NCI-H446 (cell line): ENCODE results near the gene C22orf39.

Source experiments
- DNase-seq, 2 experiments: peaks; one replicate each; lab custom pipeline; 2025; lab: John Stamatoyannopoulos, UW

Gene C22orf39, protein sequence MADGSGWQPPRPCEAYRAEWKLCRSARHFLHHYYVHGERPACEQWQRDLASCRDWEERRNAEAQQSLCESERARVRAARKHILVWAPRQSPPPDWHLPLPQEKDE

DNA sequence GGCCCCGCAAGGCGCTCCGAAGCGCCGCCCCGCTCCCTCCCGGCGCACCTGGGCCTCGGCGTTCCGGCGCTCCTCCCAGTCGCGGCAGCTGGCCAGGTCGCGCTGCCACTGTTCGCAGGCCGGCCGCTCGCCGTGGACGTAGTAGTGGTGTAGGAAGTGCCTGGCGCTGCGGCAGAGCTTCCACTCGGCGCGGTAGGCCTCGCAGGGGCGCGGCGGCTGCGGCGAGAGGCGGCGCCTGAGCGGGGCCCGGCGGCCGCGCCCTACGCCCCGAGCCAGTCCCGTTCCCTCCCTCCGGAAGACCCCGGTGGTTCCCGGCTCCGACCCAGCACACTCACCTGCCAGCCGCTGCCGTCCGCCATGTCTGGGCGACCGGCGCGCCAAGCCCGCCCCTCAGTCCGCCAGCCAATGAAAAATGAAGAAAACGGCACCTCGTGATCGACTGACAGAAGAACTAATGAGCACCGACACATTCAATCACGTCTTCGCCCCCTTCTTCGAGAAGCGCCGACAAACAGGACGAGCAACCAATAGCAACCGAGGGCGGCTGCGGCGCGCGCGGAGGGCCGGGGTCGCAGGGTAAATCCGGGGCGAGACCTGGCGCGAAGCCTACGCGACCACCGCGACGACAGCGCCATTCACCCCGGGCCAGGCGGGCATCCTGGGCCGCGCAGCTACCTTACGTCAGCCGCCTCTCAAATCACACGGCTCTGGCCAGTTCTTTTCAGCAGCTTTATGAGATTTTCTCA, at the start of gene C22orf39:
C22orf39 (minus strand) TSS at position 382 of the 746 bp plus-strand sequence; CDS start at position 359, 23 bp downstream.
- DNase-seq, result peak; percentile 87 to 96

DNA sequence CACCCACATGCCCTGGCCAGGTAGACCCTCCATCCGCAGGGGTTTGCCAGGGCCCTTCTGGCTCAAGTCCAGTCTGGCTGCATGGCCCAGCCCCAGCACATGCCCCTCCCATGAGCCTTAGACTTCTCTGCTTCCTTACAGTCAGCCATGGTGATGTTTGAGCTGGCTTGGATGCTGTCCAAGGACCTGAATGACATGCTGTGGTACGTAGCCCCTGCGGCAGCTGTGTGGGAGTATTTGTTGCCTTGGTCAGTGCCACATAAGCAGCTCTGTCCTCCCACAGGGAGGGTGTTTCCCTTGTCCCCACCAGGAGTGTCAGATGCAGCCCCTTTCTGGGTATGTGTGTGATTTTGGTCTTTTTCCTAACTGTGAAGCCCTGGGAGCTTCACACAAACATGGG, 49.7 kb upstream of the C22orf39 start:
- peak in 1 of 2 experiments; percentile 21 for DNase-seq

GRCh38 chr22:19496324-19496630, 48.8 kb upstream of the C22orf39 start:
- DNase-seq, result no peak

DNA sequence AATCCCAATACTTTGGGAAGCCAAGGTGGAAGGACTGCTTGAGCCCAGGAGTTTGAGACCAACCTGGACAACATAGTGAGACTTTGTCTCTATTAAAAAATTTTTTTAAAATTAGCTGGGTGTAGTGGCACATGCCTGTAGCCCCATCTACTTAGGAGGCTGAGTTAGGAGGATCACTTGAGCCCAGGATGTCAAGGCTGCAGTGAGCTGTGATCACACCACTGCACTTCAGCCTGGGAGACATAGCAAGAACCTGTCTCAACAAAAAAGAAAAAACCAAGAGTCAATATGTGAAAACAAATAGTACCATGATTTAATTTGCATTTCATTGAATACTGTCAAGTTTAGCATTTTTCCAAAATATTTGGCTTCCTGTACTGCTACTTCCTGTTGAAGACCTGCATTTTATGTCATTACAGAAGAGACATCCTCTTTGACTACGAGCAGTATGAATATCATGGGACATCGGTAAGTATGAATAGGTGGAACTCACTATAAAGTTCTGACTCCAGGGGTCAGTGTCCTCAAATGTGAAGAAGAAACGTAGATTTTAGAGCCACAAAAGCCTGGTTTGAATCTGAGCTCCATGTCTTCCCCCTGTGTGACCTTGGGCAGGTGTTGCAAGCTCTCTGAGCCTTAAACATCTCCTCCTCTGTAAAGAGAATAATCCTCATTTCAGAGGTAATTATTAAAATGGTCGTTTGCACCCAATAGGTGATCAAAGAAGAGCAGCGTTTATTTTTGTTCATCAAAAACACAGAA, 48.2 kb upstream of the C22orf39 start:
- DNase-seq, result no peak

- no peak for DNase-seq
Measured at GRCh38 chr22:19494676-19495173, 47.2 kb upstream of the C22orf39 start.

GRCh38 chr22:19494001-19494560, 46.6 kb upstream of the C22orf39 start:
- no peak for DNase-seq

- no peak for DNase-seq
Measured at GRCh38 chr22:19492504-19493174, 45.1 kb upstream of the C22orf39 start.

- no peak for DNase-seq
Measured at GRCh38 chr22:19490628-19491230, 43.2 kb upstream of the C22orf39 start.

- DNase-seq, result no peak
Measured at GRCh38 chr22:19488884-19489843, 41.7 kb upstream of the C22orf39 start.

- DNase-seq, result no peak
Measured at GRCh38 chr22:19488285-19488684, 40.8 kb upstream of the C22orf39 start.

DNA sequence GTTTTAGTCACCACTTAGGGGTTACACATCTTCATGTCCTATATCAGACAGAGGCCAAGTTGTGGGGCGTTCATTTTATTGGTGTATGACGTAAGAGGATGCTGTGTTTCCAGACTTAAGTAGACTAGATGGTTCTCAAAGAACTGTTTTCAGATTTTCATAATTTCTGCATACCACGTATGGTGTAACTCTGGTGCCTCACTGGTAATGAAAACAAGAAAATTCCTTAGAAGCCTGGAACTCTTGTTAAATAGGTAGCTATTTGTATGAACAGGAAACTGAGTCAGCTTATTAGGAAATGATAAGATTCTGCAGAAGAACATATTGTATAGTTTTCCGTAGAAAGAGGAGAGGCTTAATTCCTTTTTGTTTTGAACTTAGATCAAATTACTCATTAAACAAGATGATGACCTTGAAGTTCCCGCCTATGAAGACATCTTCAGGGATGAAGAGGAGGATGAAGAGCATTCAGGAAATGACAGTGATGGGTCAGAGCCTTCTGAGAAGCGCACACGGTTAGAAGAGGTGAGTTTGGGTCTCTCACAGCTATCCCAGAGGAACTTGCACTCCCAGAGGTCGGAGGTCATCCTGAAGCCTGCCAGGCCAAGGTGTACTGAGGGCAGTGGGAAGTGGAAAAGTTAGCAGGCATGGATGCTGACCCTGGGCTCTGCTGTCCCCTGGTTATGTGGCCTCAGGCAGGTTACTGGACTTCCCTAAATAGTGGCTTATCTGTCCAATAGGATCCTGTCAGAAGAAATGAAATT, 36.2 kb upstream of the C22orf39 start:
- DNase-seq, result no peak

- DNase-seq, result no peak
Measured at GRCh38 chr22:19482297-19482696, 34.8 kb upstream of the C22orf39 start.

- no peak for DNase-seq
Measured at GRCh38 chr22:19480789-19481188, 33.3 kb upstream of the C22orf39 start.

GRCh38 chr22:19480173-19480568, 32.7 kb upstream of the C22orf39 start:
- DNase-seq, result no peak

DNA sequence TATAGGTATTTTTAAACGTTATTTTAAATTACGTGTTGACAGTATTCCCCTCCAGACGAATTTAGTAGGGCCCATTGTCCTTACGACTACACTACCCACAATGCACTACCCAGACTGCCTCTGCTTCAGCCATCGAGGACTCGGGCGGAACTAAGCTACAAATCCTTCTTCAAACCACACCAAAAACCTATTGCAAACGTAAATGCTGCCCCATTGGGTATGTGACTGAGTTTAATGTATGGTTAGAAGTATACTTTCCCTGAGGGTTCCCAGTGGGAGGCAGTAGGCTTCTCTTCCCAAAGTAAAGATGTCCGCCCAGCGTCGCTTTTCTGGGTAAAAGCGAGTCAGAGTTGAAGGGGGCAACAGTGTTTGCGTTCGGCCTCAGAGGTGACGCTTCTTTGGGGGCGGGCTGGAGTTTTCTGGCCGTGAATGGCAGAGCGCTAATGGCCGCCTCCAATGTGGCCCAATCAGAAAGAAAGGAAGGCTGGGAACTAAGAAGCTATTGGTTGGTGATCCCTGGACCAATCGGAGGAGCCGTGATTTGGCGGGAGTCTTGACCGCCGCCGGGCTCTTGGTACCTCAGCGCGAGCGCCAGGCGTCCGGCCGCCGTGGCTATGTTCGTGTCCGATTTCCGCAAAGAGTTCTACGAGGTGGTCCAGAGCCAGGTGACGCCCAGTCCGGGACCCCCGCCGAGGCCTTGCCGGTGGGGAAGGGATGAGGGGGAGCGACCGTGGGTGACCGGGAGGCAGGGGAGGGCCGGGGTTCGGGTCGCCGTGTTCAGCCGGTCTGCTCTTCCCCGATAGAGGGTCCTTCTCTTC, 32.1 kb upstream of the C22orf39 start, which contains the start of gene CDC45:
CDC45 (plus strand) TSS at position 566 of the 818 bp plus-strand sequence; CDS start at position 615, 49 bp downstream.
- DNase-seq, result peak; percentile 94 to 98

GRCh38 chr22:19478901-19479354, 31.4 kb upstream of the C22orf39 start, which contains the start of gene UFD1:
Gene UFD1, minus strand, starts transcription at chr22:19479193. Its CDS starts 108 bp downstream, at chr22:19479085.
- DNase-seq, result peak; percentile 85 to 89

GRCh38 chr22:19478045-19478900, 30.8 kb upstream of the C22orf39 start:
- DNase-seq, result peak in 1 of 2 experiments; percentile 33
